ENCODE measurements around the gene MACC1.

MACC1 gene

GRCh38 chr7:20217193-20217948, at the start of gene MACC1:
Gene MACC1, minus strand, starts transcription at chr7:20217384. Its CDS starts 55,522 bp downstream, at chr7:20161862.
- DNase-seq, result no peak

- no peak for DNase-seq
Measured at GRCh38 chr7:20264623-20265022, 47.4 kb upstream of the MACC1 start.

- peak; percentile 13 for DNase-seq
Measured at GRCh38 chr7:20260223-20260622, 43.0 kb upstream of the MACC1 start.

GRCh38 chr7:20257212-20257611, 40.0 kb upstream of the MACC1 start:
- no peak for DNase-seq

- DNase-seq, result no peak
Measured at GRCh38 chr7:20249920-20250319, 32.7 kb upstream of the MACC1 start.

- no peak for DNase-seq
Measured at GRCh38 chr7:20249376-20249775, 32.2 kb upstream of the MACC1 start.

- DNase-seq, result no peak
Measured at GRCh38 chr7:20246236-20246635, 29.1 kb upstream of the MACC1 start.

GRCh38 chr7:20244334-20245120, 27.3 kb upstream of the MACC1 start:
- no peak for DNase-seq

- no peak for DNase-seq
Measured at GRCh38 chr7:20241911-20242261, 24.7 kb upstream of the MACC1 start.

- DNase-seq, result no peak
Measured at GRCh38 chr7:20241194-20241910, 24.2 kb upstream of the MACC1 start.

- DNase-seq, result no peak
Measured at GRCh38 chr7:20240080-20240926, 23.1 kb upstream of the MACC1 start.

GRCh38 chr7:20238754-20239324, 21.7 kb upstream of the MACC1 start:
- no peak for DNase-seq

- no peak for DNase-seq
Measured at GRCh38 chr7:20238194-20238753, 21.1 kb upstream of the MACC1 start.

- DNase-seq, result no peak
Measured at GRCh38 chr7:20237464-20238193, 20.4 kb upstream of the MACC1 start.

GRCh38 chr7:20236790-20237189, 19.6 kb upstream of the MACC1 start:
- no peak for DNase-seq

- DNase-seq, result no peak
Measured at GRCh38 chr7:20236043-20236442, 18.9 kb upstream of the MACC1 start.

GRCh38 chr7:20235288-20235687, 18.1 kb upstream of the MACC1 start:
- no peak for DNase-seq

- DNase-seq, result no peak
Measured at GRCh38 chr7:20233362-20233761, 16.2 kb upstream of the MACC1 start.

GRCh38 chr7:20232848-20233247, 15.7 kb upstream of the MACC1 start:
- DNase-seq, result no peak

- DNase-seq, result no peak
Measured at GRCh38 chr7:20229646-20230500, 12.7 kb upstream of the MACC1 start.

Measured in midbrain (tissue), 1 donor.